IPS DF 4.7 (cell line): ENCODE data around the gene PHTF1.
A peak's percentile ranks its signal among the peaks of the same experiment; 100 is the strongest.
"Not testable (repeated sequence)": the region's sequence is repeated elsewhere in the genome, so short reads cannot be mapped to it uniquely, and the experiment has no call there.

Experiments
- DNase-seq: peaks from one replicate; pipeline ENCODE4 v3.0.0-alpha.2; 2013; ENCODE audit warnings: low spot score; ENCODE audit errors: extremely low read depth

Gene PHTF1

DNA sequence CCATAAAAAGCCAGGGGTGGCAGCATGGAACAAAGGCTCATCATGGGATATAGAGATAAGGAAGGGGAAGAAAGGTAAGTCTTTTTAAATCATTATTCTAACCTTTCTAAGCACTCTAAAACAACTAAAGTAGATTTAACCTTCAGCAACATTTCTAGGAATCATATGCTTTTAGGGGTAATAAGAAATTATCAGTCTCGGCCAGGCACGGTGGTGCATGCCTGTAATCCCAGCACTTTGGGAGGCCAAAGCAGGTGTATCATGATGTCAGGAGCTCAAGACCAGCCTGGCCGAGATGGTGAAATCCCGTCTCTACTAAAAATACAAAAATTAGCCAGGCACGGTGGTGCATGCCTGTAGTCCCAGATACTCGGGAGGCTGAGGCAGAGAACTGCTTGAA lies 20.3 kb upstream of the PHTF1 start:
- no peak for DNase-seq

DNA sequence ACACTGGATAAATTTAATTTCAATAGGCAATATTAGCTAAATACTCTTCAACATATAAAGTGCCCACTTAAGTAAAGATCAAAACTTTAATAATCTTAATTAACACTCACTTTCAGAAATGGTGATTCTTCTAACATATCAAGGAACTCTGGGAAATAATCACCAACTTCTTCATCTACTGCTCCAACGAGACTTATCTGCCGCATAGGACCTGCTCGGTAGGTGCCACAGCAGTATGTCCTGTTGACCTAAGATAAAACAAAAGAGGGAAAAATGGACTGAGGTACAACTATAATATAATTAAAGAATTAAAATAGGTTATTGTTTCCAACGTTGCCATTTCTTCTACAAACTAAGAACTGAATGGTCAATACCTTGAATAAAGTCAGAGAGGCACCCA lies 18.3 kb upstream of the PHTF1 start:
- no peak for DNase-seq

DNA sequence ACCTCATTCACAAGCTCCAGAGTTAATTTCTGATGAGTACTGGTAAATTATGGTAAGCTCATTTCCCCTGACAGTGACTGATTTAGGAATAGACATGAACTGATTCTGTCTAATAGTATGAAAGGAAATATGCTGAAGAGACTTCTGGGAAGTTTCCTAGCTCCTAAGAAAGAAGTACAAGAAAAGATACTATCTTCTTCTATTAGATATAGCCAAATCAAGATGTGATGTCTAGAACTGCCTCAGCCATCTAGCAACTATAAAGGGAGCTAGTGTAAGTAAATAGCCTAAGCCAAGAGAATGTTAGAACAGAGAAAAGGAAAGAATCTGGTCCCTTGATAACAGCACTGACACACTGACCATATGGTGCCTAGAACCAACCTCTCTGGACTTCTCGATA lies 10.7 kb upstream of the PHTF1 start:
- DNase-seq: no peak

DNA sequence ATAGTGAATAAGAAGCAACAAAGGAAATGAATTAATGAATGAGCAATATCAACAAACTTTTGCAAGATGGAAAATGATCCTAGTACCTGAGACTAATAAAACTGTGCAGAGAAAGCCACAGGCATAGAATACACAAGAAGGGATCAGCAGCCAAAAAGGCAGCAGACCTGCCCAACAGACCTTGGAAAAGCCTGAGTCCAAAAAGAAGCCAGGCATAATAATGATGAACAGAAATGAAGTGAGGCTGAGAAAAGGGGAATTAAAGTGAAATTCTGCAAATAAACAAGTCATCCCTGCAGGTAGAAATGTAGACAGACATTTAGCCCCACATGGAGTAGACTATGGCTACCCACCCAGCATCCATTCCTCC lies 10.3 kb upstream of the PHTF1 start:
- no peak for DNase-seq

DNA sequence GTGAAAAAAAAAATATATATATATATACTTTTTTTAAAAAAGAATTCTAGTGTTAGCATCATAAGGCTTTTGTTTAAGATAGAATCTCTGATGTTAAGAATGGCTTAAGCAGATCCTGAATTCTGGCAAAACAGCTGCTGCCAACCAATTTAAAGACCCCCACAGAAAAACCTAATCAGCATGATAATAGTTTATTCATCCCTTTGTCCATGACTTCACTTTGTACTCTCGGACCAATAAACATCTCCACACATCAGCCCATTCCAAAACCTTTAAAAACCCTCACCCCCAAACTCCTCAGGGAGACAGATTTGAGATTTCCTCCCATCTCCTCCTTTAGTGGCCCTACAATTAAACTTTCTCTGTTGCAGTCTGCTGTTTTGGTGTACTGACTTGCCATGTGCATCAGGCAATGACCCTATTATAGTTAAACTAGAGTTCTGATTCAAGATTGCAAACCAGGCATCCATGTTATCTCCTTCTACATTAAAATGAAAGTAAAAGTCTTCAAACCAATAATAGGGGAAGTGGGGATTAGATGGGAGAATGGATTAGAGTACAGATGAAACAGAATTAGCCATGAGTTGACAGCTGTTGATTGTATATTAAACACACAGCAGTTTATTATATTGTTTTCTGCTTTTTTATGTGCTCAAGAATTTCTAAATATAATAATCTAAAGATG lies 9.8 kb upstream of the PHTF1 start:
- no peak for DNase-seq

DNA sequence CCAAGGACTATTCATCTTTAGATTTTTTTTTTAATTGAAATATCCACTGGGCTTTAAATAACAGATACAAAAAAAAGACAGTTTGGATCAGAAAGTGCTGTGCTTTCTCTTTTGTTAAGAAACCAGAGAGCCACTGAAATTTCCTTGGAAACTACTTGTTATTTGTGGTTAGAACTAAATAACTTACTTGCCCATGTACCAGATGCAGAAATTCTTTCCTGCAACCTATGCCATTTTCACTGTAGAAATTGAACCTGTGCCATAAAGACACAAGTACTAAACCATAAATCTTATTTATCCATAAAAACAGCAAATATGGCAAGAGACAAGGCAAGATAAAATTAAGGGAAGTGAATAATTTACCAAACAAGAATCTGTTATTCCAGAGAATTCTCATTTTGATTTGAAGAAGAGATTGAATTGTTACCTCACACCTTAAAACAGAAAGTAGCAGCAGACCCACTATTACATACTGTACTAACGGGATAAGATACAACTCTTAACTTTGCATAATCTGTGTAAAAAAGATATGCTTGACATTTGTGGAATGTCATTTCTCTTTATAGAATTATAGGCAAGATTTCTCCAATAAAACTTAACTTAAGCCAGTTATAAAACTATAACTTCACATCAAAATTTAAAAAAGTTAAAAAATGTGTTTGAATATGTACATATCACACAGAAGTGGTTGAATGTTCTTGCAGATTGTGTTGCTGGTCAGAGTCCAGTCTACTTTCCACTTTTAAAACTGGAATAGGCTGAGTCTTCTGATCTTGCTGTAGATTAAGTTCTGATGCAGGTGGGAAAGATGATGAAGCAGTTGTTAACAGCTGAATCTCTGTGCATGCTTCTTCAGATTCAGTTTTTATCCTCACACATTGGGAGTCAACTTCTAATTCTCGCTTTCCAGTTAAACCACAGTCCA lies 6.3 kb upstream of the PHTF1 start:
- DNase-seq: no peak

DNA sequence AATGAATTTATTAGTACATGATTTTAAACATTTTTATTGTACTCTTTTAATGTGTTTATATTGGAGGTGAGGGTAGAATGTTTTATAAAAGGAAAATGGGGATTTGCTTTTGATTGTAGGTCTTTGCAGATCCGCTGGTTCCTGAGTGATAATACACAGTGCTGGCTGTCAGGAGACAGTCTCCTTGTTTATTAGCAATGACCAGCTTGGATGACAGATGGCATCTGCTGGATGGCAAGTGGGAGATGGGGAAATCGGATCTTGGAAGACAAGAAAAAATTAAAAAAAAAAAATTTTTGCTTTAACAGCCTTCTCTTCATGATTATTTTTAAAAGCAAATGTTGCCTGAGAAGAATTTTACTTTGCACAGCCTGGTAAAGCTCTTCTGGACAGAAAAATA lies 4.4 kb upstream of the PHTF1 start:
- DNase-seq: no peak

DNA sequence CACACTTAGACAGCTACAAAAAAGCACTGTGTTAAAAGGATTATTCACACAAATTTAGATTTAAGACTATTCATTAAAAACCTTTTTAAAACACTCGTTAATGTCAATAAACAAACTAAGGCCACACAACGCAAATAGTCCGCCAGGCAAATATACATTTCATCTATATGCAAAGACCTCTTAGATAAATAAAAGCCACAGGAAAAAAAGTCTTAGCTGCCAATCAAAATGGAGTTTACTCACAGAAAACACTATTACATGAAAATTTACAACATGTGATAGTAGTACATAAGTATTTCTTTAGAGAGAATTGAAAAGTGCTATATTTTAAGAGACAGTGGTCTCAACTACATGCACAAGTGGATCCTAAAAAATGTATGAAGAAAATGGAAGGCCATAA lies 2.7 kb upstream of the PHTF1 start:
- DNase-seq: no peak

DNA sequence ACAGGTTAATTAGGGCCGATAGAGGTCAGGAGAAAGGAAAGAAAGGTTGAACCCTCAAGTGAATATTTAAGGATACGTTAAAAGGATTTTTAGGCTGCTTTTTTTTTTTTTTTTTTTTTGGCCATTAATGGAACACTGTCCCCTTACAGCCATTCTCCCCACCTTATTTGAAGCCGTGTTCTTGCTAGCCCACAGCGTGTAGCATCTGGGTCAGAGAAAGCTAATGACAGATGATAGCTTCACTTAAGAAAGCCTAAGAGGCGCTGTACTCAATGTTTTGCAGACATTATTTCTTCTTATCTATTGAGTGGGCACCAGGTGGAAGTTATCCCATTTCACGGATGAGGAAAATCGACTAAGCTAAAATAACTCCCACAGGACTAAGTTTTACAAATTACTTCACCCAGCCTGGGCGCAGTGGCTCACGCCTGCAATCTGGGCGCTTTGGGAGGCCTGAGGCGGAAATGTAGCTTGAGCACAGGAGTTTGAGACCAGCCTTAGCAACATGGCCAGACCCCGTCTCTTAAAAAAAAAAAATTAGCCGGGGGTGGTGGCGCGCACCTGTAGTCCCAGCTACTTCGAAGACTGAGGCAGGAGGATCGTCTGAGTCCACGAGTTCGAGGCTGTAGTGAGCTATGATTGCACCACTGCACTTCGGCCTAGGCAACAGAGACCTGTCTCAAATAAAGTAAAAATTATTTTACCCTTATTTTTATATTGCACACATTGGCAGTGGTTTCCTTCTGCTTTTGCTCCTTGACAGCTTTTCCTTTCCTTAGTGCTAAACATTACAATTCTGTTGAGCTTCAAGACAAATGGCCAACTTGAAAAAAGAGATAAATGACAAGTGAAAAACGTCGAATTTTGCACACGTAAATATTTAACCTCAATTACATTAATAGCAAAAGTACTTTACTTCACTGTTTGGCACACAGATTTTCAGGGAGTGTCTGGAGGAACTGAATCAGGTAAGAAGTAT lies 1.1 kb upstream of the PHTF1 start:
- no peak for DNase-seq

DNA sequence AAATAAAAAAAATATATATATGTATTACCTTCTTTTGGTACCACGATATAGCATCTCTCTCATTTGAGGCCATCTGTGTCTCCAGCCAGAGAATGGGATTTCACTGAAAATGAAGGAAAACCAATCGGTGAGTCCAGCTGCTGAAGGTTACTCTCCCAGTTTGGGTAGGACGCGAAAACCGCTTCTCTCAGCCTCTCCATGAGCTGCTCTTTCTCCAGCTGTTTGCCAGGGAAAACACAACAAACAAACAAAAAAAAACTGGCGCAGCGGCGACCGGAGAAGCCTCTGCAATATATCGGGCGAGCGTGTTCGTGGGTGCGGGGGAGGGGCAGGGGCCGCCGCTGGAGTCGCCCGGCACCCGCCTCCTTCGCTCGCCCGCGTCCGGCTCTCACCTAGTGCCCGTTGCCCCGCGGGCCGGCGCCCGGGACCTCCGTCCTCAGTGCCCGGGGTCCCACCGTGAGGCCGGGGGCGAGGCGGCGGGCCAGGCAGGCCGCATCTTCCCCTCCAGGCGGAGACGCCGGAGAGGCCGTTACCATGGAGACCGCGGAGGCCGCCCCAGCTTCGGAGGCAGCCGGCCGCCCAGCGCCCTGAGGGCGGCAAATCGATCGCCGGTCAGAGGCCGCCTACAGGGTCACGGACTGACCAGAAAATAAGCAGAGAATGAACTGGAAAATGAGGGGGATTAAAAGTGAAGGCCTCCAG lies 504 bp downstream of the PHTF1 start:
- peak; percentile 14 for DNase-seq

DNA sequence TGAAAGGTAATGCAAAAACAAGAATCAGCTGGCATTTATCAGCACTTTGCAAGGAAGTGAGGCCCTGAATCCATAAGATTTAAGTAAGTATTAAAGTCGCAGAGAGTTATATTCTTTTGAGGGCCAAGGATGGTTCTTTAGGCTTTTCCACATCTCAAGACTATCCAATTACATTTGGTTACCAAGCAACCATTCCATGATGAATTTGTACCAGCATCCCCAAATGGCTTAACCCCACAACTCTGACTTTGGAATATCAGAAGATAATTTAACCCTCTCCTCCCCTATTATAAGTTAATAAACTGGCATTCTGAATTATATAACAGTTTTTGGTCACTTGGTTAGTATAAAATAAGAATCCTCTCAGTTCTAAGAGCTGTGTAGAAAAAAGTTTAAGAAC lies 2.8 kb downstream of the PHTF1 start:
- no peak for DNase-seq

DNA sequence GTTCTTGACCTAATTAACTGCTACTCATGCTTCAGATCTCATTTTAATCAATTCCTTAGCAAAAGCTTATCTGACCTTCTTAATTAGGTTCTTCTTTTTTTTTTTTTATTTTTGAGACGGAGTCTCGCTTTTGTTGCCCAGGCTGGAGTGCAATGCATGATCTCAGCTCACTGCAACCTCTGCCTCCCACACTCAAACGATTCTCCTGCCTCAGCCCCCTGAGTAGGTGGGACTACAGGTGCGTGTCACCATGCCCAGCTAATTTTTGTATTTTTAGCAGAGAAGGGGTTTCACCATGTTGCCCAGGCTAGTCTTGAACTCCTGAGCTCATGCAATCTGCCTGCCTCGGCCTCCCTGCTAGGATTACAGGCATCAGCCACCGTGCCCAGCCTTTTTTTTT lies 6.0 kb downstream of the PHTF1 start:
- DNase-seq: not testable (repeated sequence)

DNA sequence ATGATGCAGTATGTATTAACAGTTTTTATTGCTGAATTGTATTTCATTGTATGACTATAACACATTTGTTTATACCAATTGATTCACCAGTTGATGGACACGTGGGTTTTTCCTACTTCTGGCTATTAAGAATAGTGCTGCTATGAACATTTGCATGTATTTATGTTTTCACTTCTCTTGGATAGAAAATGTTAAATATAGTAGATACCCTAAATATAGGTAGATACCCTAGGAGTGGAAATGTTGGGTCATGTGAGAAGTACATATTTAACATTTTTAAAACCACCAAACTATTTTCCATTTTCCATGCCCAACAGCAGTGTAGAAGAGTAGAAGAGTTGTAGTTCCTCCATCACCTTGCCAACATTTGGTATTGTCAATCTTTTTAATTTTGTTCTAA lies 7.8 kb downstream of the PHTF1 start:
- no peak for DNase-seq

DNA sequence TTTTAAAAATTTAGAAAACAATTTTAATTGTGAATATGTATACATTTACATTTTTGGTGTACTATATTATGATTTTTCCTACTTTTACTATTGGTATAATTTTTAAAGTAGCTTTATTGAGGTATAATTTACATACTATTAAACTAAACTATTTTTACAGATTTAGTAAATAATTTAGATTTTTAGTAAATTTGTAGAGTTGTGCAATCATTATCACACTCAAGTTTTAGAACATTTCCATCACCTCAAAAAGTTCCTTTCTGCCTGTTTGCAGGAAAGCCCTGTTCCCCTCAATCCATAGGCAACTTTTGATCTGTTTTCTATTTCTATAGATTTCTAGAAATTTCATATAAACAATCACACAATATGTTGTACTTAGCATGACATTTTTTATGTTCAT lies 8.2 kb downstream of the PHTF1 start:
- no peak for DNase-seq

DNA sequence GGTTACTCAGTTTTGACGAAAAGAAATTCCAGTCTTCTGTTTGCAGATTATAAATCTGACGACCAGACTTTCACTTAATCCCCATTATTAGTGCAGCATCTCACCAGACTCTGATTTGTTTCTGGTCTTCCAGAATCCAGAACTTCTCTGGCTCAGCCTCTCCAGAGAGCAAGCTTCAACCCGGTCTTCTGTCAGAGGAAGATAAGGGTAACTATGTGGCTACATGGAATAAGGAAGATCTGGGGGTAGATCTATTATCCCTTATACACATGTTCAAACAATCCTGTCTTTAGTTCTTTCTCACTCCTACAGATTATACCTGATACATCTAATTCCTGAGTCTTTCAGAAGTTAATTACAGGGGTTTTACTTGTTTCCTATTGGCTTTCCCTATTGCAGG lies 9.9 kb downstream of the PHTF1 start:
- DNase-seq: no peak

DNA sequence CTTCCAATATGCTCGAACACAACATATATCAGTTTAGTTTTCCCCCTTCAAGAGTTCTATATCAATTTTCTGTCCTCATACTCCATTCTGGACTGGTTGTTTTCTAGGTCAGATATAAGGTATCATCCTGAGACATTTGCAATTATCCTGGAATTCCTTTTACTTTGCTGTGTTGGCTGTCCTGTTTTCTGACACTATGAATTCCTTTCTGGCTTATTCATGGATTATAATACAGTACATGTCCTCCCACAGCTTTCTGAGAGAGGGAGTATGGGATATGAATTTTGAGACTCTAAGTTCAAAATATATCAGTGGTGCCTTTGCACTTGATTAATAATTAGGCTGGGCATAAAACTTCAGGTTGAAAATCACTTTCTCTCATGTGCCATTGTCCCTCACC lies 11.9 kb downstream of the PHTF1 start:
- DNase-seq: no peak

DNA sequence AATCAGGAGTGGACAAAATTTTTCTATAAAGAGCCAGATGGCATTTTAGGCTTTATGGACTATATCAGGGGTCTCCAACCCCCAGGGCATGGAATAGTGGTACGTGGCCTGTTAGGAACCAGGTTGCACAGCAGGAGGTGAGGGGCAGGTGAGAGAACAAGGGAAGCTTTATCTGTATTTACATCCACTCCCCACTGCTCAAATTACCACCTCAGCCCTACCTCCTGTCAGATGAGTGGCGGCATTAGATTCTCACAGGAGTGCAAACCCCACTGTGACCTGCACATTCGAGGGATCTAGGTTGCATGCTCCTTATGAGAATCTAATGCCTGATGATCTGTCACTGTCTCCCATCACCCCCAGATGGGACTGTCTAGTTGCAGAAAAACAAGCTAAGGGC lies 13.9 kb downstream of the PHTF1 start:
- no peak for DNase-seq

DNA sequence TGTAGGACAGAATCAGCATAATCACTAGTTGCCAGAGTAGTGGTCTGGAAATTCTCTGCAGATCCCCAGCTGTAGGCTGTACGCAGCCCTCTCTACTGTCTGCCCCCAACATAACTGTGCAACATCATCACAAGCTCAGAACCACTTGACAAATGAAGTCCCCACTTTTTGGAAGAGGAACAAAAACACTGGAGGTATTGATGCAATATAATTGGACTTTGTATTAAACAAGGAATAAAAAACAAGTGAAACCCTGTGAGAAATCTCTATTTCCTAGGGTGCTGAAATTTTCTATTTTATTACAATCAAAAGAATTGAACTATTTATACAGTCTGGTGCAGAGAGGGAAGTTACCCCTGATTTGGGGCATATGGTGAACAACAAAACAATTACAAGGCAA lies 15.2 kb downstream of the PHTF1 start:
- no peak for DNase-seq

DNA sequence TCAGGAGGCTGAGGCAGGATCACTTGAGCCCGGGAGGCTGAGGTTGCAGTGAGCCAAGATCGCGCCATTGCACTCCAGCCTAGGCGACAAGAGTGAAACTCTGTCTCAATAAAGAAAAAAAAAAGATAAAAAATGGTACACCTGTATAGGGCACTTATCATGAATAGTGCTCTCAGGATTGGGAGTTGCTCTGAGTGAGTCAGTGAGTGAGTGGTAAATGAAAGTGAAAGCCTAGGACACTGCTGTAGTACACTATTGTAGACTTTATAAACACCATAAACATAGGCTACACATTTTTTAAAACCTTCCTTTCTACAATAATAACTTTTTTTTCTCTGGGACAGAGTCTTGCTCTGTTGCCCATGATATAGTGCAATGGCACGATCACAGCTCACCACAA lies 16.8 kb downstream of the PHTF1 start:
- DNase-seq: no peak

DNA sequence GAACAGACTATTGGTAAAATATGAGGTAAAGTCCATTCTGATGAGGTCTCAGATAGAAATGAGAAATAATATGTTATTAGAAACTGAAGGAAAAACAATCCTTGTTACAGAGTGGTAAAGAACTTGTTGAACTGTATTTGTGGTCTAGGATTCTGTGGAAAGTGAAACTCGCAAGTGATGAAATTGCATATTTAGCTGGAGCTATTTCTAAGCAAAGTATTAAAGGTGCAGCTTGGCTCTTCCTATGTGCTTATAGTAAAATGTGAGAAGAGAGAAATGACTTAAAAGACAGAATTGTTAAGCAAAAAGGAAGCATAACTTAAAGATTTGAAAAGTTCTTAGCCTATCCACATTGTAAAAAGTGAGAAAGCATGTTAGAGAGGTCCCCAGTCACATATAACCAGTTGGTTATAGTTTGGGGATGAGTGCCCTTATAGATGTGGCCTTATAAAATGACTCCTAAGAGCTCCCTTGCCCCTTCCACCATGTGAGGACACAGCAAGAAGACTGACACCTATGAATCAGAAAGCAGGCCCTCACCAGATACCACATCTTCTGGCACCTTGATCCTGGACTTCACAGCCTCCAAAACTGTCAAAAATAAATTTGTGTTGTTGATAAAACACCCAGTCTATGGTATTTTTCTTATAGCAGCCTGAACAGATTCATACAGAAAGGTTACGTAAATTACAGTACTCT lies 24.8 kb downstream of the PHTF1 start:
- DNase-seq: no peak

DNA sequence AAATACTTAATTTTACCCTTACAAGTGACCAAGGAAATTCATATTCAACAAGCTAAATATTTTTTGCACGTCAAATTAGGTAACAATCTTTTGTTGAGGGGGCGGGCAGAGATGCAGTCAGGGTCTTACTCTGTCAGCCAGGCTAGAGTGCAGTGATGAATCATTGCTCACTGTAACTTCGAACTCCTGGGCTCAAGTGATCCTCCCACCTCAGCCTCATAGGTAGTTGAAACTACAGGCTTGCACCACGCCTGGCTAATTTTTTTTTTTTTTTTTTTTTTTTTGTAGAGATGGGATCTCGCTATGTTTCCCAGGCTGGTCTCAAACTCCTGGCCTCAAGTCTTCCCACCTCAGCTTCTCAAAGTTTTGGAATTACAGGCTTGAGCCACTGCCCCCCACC lies 26.5 kb downstream of the PHTF1 start:
- no peak for DNase-seq
